HCT116 (cell line): Measurements from ENCODE around the gene TEKT3.

ENCODE experiments used
- CEBPB ChIP-seq: IDR thresholded peaks from 2 replicates; pipeline ENCODE4 v1.6.1; 2012; ENCODE audit warnings: low read depth
- CTCF ChIP-seq, 3 experiments: fragments of 200-600 bp in 1 of 3; sonication (generic) in 1 of 3; IDR thresholded peaks in 2 of 3; conservative IDR thresholded peaks in 1 of 3; 2 replicates each; pipeline ENCODE4 v1.5.1; 2012 to 2017; ENCODE audit warnings: low read depth in 2 of 3, low read length in 2 of 3, antibody characterized with exemption in 1 of 3, borderline replicate concordance in 1 of 3, control low read depth in 1 of 3, mild to moderate bottlenecking in 1 of 3, mixed read lengths in 1 of 3, mixed run types in 1 of 3, moderate library complexity in 1 of 3; ENCODE audit not compliant: insufficient read depth in 1 of 3
- EGR1 ChIP-seq: IDR thresholded peaks from 2 replicates; pipeline ENCODE4 v1.6.1; 2012; ENCODE audit warnings: low read depth
- ELF1 ChIP-seq: IDR thresholded peaks from 2 replicates; pipeline ENCODE4 v1.6.1; 2012; ENCODE audit warnings: low read depth, borderline replicate concordance
- EZH2 ChIP-seq: fragments of 200-600 bp; sonication (generic); IDR thresholded peaks from 2 replicates; pipeline ENCODE4 v1.6.1; 2017; ENCODE audit warnings: antibody characterized with exemption, mixed run types
- POLR2A ChIP-seq: IDR thresholded peaks from 2 replicates; pipeline ENCODE4 v1.7.0; 2011; ENCODE audit warnings: borderline replicate concordance; ENCODE audit not compliant: insufficient read depth, insufficient read length; ENCODE audit errors: extremely low read depth
- SIN3A ChIP-seq: IDR thresholded peaks from 2 replicates; pipeline ENCODE4 v1.6.1; 2012; ENCODE audit warnings: low read depth
- SP1 ChIP-seq: IDR thresholded peaks from 2 replicates; pipeline ENCODE4 v1.6.1; 2012; ENCODE audit warnings: low read depth
- TCF7L2 ChIP-seq: IDR thresholded peaks from 2 replicates; pipeline ENCODE4 v1.7.0; 2011; ENCODE audit warnings: borderline replicate concordance, inconsistent platforms; ENCODE audit not compliant: insufficient read depth, insufficient read length; ENCODE audit errors: extremely low read depth
- YY1 ChIP-seq: IDR thresholded peaks from 2 replicates; pipeline ENCODE4 v1.6.1; 2011; ENCODE audit warnings: low read length, low read depth, moderate library complexity, mild to moderate bottlenecking; ENCODE audit not compliant: insufficient replicate concordance; ENCODE audit errors: extremely low read depth
- ZNF274 ChIP-seq: fragments of 200-500 bp; sonication (Bioruptor generic); IDR thresholded peaks from 2 replicates; pipeline ENCODE4 v1.6.1; 2014; ENCODE audit warnings: mild to moderate bottlenecking, low read depth, low read length, inconsistent platforms
- TF ChIP-seq, protein P1 (sequence below): IDR thresholded peaks from 2 replicates; pipeline ENCODE4 v1.6.1; 2012; ENCODE audit warnings: low read depth
- TF ChIP-seq, protein P2 (sequence below): IDR thresholded peaks from 2 replicates; pipeline ENCODE4 v1.6.1; 2011; ENCODE audit warnings: mild to moderate bottlenecking, low read length, moderate library complexity; ENCODE audit not compliant: insufficient replicate concordance; ENCODE audit errors: extremely low read depth
- TF ChIP-seq, protein P3 (sequence below): IDR thresholded peaks from 2 replicates; pipeline ENCODE4 v1.6.1; 2012

DNA sequence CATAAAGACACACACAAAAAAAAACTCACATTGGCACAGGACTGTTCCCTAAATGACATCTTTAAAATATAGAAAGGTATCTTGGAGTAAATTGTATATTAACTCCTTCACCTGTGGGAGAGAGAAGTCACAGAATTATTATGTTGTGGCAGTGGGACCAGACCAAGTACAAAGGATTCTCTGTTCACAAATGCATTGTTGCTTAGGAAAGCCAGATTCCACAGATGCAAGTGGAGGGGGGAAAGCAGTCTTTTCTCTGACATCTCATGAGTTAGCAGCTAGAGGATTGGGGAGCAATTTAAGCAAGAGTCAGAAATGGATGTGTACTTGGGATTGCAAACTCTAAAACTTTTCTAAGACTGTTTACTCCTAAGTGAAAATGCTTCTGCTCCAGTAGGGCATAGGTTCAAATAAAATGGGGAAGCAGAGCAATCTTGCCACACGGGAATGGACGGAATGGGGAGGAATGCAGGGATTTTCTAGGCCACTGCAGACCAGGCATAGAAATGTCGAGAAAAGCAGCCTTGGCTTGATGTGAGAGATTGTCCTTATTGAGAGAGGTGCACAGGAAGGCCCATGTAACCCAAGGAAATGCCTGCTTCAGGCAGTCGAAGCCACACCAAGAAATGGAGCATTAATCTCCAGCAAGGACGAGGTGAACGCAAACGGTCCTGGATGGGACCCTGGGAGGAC, 72.2 kb downstream of the TEKT3 start:
- TF ChIP-seq CTCF (IDR thresholded peaks at IDR 0.05 in 2 of 3, conservative IDR thresholded peaks at IDR 0.05 in 1 of 3; ENCODE audit: borderline replicate concordance in 1 of 3, insufficient read depth in 1 of 3, low read depth in 2 of 3, low read length in 2 of 3): no peak
- TF ChIP-seq TCF7L2: no peak
- TF ChIP-seq POLR2A: no peak
- no peak for TF ChIP-seq EZH2
- no peak for TF ChIP-seq ZNF274
- TF ChIP-seq YY1: no peak
- no peak for TF ChIP-seq SP1
- TF ChIP-seq SIN3A: no peak
- no peak for TF ChIP-seq CEBPB
- TF ChIP-seq, protein P1, sequence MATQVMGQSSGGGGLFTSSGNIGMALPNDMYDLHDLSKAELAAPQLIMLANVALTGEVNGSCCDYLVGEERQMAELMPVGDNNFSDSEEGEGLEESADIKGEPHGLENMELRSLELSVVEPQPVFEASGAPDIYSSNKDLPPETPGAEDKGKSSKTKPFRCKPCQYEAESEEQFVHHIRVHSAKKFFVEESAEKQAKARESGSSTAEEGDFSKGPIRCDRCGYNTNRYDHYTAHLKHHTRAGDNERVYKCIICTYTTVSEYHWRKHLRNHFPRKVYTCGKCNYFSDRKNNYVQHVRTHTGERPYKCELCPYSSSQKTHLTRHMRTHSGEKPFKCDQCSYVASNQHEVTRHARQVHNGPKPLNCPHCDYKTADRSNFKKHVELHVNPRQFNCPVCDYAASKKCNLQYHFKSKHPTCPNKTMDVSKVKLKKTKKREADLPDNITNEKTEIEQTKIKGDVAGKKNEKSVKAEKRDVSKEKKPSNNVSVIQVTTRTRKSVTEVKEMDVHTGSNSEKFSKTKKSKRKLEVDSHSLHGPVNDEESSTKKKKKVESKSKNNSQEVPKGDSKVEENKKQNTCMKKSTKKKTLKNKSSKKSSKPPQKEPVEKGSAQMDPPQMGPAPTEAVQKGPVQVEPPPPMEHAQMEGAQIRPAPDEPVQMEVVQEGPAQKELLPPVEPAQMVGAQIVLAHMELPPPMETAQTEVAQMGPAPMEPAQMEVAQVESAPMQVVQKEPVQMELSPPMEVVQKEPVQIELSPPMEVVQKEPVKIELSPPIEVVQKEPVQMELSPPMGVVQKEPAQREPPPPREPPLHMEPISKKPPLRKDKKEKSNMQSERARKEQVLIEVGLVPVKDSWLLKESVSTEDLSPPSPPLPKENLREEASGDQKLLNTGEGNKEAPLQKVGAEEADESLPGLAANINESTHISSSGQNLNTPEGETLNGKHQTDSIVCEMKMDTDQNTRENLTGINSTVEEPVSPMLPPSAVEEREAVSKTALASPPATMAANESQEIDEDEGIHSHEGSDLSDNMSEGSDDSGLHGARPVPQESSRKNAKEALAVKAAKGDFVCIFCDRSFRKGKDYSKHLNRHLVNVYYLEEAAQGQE: no peak
- TF ChIP-seq, protein P2, sequence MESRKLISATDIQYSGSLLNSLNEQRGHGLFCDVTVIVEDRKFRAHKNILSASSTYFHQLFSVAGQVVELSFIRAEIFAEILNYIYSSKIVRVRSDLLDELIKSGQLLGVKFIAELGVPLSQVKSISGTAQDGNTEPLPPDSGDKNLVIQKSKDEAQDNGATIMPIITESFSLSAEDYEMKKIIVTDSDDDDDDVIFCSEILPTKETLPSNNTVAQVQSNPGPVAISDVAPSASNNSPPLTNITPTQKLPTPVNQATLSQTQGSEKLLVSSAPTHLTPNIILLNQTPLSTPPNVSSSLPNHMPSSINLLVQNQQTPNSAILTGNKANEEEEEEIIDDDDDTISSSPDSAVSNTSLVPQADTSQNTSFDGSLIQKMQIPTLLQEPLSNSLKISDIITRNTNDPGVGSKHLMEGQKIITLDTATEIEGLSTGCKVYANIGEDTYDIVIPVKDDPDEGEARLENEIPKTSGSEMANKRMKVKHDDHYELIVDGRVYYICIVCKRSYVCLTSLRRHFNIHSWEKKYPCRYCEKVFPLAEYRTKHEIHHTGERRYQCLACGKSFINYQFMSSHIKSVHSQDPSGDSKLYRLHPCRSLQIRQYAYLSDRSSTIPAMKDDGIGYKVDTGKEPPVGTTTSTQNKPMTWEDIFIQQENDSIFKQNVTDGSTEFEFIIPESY: no peak
- no peak for TF ChIP-seq ELF1
- TF ChIP-seq EGR1: no peak
- TF ChIP-seq, protein P3, sequence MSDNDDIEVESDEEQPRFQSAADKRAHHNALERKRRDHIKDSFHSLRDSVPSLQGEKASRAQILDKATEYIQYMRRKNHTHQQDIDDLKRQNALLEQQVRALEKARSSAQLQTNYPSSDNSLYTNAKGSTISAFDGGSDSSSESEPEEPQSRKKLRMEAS: no peak
